Thymus (tissue), 11 donors: ENCODE data around the gene ELF3. TPM values are rescaled to one million over a fixed set of nuclear protein-coding genes. Genes with fewer than 3 reads are reported as not detected.

Source experiments
- DNase-seq, 9 donors: peaks; one replicate each; pipeline ENCODE4 v3.0.0-alpha.2; 2013; ENCODE audit warnings: low spot score in 9 of 9, low read depth in 6 of 9, missing footprints in 1 of 9
- H3K27ac ChIP-seq, 2 donors: one replicate each; pipeline ENCODE4 v1.5.1; 2013; ENCODE audit warnings: control low read depth in 1 of 2, low read depth in 1 of 2, low read length in 1 of 2, mild to moderate bottlenecking in 1 of 2, moderate library complexity in 1 of 2
- H3K27me3 ChIP-seq, 2 donors: one replicate each; pipeline ENCODE4 v1.5.1; 2013; ENCODE audit warnings: low read length in 1 of 2; ENCODE audit not compliant: control insufficient read depth in 2 of 2, insufficient read depth in 1 of 2
- H3K36me3 ChIP-seq, 2 donors: one replicate each; pipeline ENCODE4 v1.5.1; 2013; ENCODE audit warnings: low read length in 1 of 2, mild to moderate bottlenecking in 1 of 2, moderate library complexity in 1 of 2; ENCODE audit not compliant: control insufficient read depth in 2 of 2, insufficient read depth in 2 of 2
- H3K4me1 ChIP-seq, 2 donors: one replicate each; pipeline ENCODE4 v1.5.1; 2013; ENCODE audit warnings: low read length in 2 of 2; ENCODE audit not compliant: control insufficient read depth in 2 of 2, insufficient read depth in 2 of 2
- H3K4me3 ChIP-seq, 2 donors: one replicate each; pipeline ENCODE4 v1.5.1; 2013; ENCODE audit warnings: low read length in 2 of 2, control low read depth in 1 of 2, mild to moderate bottlenecking in 1 of 2
- H3K9me3 ChIP-seq, 2 donors: one replicate each; pipeline ENCODE4 v1.5.1; 2013; ENCODE audit warnings: low read length in 1 of 2, mild to moderate bottlenecking in 1 of 2; ENCODE audit not compliant: control insufficient read depth in 2 of 2, insufficient read depth in 1 of 2
- WGBS: extraction: QIAGEN DNeasy Blood & Tissue Kit; methylation state at CpG from one replicate; pipeline ENCODE4 v1.1.7; 2013; 5-methylcytosine and 5-hydroxymethylcytosine counted together
- polyA plus RNA-seq: library from polyadenylated mRNA; stranded (reverse); fragments of 200-250 nt; gene quantifications from one replicate; pipeline ENCODE4 v1.2.3, GENCODE V29; 2013
- total RNA-seq: library from RNA; stranded (reverse); fragments of 120-200 nt; gene quantifications from one replicate; pipeline ENCODE4 v1.2.4, GENCODE V29; 2013
- donor health status: healthy.

Gene ELF3
- total and polyA plus RNA-seq, 2 donors: 2.3 to 13.6 TPM

GRCh38 chr1:201982623-201983379 lies 27.6 kb upstream of the ELF3 start, which contains the start of gene RNPEP:
TSS of gene RNPEP (plus strand) at chr1:201982648. CDS start at chr1:201982667, 19 bp downstream.
- Histone ChIP-seq H3K9me3 (no peaks in the 10 kb centered on the region), H3K27me3 (peaks cover 0 to 4% of the 10 kb centered on the region in 2 donors), H3K27ac (peak within 1 kb of the TSS in 1 of 2 donors; percentile 75), H3K4me1 (peaks cover 3 to 9% of the 10 kb centered on the region in 2 donors), H3K36me3 (no peaks in the 10 kb centered on the region), H3K4me3 (peak within 1 kb of the TSS; percentile 55 to 64)
- DNase-seq: peak in 8 of 9 donors; percentile 8 to 70 (median 39)
- WGBS: under 1% methylated on average over 80 of the region's 80 CpGs

- peak overlapping the region; percentile 55 to 64 for H3K4me3 ChIP-seq
- no peak for DNase-seq
- H3K36me3 ChIP-seq: no peaks in the 10 kb centered on the region
- peak overlapping the region in 1 of 2 donors; percentile 75 for H3K27ac ChIP-seq
- peaks cover 0 to 4% of the 10 kb centered on the region in 2 donors for H3K27me3 ChIP-seq
- H3K4me1 ChIP-seq: peaks cover 3 to 9% of the 10 kb centered on the region in 2 donors
- no peaks in the 10 kb centered on the region for H3K9me3 ChIP-seq
- 23% methylated on average over 11 of the region's 11 CpGs for WGBS
Observed at GRCh38 chr1:201983380-201983805, 27.0 kb upstream of the ELF3 start.

- WGBS: 98% methylated on average over 3 of the region's 3 CpGs
- no peak overlapping the region for H3K4me3 ChIP-seq
- H3K9me3 ChIP-seq: no peaks in the 10 kb centered on the region
- no peak for DNase-seq
- no peak overlapping the region for H3K27ac ChIP-seq
- peaks cover 0 to 4% of the 10 kb centered on the region in 2 donors for H3K27me3 ChIP-seq
- H3K36me3 ChIP-seq: peaks cover 6 to 8% of the 10 kb centered on the region in 2 donors
- H3K4me1 ChIP-seq: peaks cover 3 to 9% of the 10 kb centered on the region in 2 donors
Observed at GRCh38 chr1:201984446-201984845, 25.9 kb upstream of the ELF3 start.

- no peak overlapping the region for H3K27ac ChIP-seq
- H3K9me3 ChIP-seq: no peaks in the 10 kb centered on the region
- no peak for DNase-seq
- H3K4me1 ChIP-seq: peaks cover 3 to 11% of the 10 kb centered on the region in 2 donors
- peaks cover 0 to 4% of the 10 kb centered on the region in 2 donors for H3K27me3 ChIP-seq
- no peak overlapping the region for H3K4me3 ChIP-seq
- WGBS: 94% methylated on average over 2 of the region's 2 CpGs
- H3K36me3 ChIP-seq: peaks cover 13 to 17% of the 10 kb centered on the region in 2 donors
Observed at GRCh38 chr1:201985355-201985754, 25.0 kb upstream of the ELF3 start.

- Histone ChIP-seq H3K4me3 (no peak overlapping the region), H3K27ac (no peak overlapping the region), H3K27me3 (no peaks in the 10 kb centered on the region), H3K4me1 (peaks cover 0 to 4% of the 10 kb centered on the region in 2 donors), H3K9me3 (no peaks in the 10 kb centered on the region), H3K36me3 (peaks cover 31 to 35% of the 10 kb centered on the region in 2 donors)
- 90% methylated on average over 7 of the region's 7 CpGs for WGBS
- no peak for DNase-seq
Observed at GRCh38 chr1:201988601-201989000, 21.8 kb upstream of the ELF3 start.

- no peak for DNase-seq
- WGBS: 97% methylated on average over 10 of the region's 10 CpGs
- Histone ChIP-seq H3K4me3 (no peak overlapping the region), H3K27me3 (no peaks in the 10 kb centered on the region), H3K9me3 (no peaks in the 10 kb centered on the region), H3K4me1 (peaks cover 0 to 2% of the 10 kb centered on the region in 2 donors), H3K36me3 (peaks cover 31 to 35% of the 10 kb centered on the region in 2 donors), H3K27ac (no peak overlapping the region)
Observed at GRCh38 chr1:201989354-201990128, 20.8 kb upstream of the ELF3 start.

GRCh38 chr1:201990427-201990826 lies 20.0 kb upstream of the ELF3 start:
- peaks cover 31 to 35% of the 10 kb centered on the region in 2 donors for H3K36me3 ChIP-seq
- H3K4me3 ChIP-seq: no peak overlapping the region
- WGBS: 88% methylated on average over 6 of the region's 6 CpGs
- H3K27ac ChIP-seq: no peak overlapping the region
- H3K9me3 ChIP-seq: no peaks in the 10 kb centered on the region
- H3K27me3 ChIP-seq: no peaks in the 10 kb centered on the region
- peaks cover 0 to 2% of the 10 kb centered on the region in 2 donors for H3K4me1 ChIP-seq
- DNase-seq: no peak

GRCh38 chr1:201999625-202000238 lies 10.7 kb upstream of the ELF3 start:
- Histone ChIP-seq H3K9me3 (no peaks in the 10 kb centered on the region), H3K27me3 (no peaks in the 10 kb centered on the region), H3K27ac (no peak overlapping the region), H3K36me3 (peaks cover 51 to 55% of the 10 kb centered on the region in 2 donors), H3K4me3 (no peak overlapping the region), H3K4me1 (no peaks in the 10 kb centered on the region)
- WGBS: 77% methylated on average over 16 of the region's 16 CpGs
- peak in 4 of 9 donors; percentile 30 to 48 (median 37) for DNase-seq
